ENCODE measurements around the gene IFT20. TPM values are rescaled to one million over a fixed set of nuclear protein-coding genes. Genes with fewer than 3 reads are reported as not detected.

IFT20 gene
- total and polyA plus RNA-seq, 2 donors from 2014 or later: 37.5 to 52.6 TPM

- Histone ChIP-seq H3K9ac (ENCODE audit: low read length in 3 of 3) (peak overlapping the region; percentile 89 to 97 (median 97)), H3K9me3 (ENCODE audit: control insufficient read depth in 2 of 3, insufficient read depth in 1 of 3, low read length in 3 of 3) (no peaks in the 10 kb centered on the region), H3K27ac (ENCODE audit: low read depth in 2 of 2, low read length in 2 of 2) (peak overlapping the region; percentile 94 to 97), H3K4me1 (ENCODE audit: control insufficient read depth in 2 of 3, insufficient read depth in 2 of 3, low read depth in 1 of 3, low read length in 3 of 3) (peaks cover 6 to 19% (median 13%) of the 10 kb centered on the region in 3 donors), H3K4me3 (ENCODE audit: low read length in 3 of 3) (peak overlapping the region; percentile 89 to 96 (median 96)), H3K36me3 (ENCODE audit: control insufficient read depth in 2 of 3, insufficient read depth in 3 of 3, low read length in 3 of 3) (peaks cover 0 to 15% (median 9%) of the 10 kb centered on the region in 3 donors), H3K27me3 (ENCODE audit: control insufficient read depth, insufficient read depth, low read length) (no peaks in the 10 kb centered on the region)
- FAIRE-seq: no peak
- peak; percentile 85 to 94 (median 88) for DNase-seq
- intact Hi-C loops (cut with DNase I): no loop called here
- TF ChIP-seq, protein P1, sequence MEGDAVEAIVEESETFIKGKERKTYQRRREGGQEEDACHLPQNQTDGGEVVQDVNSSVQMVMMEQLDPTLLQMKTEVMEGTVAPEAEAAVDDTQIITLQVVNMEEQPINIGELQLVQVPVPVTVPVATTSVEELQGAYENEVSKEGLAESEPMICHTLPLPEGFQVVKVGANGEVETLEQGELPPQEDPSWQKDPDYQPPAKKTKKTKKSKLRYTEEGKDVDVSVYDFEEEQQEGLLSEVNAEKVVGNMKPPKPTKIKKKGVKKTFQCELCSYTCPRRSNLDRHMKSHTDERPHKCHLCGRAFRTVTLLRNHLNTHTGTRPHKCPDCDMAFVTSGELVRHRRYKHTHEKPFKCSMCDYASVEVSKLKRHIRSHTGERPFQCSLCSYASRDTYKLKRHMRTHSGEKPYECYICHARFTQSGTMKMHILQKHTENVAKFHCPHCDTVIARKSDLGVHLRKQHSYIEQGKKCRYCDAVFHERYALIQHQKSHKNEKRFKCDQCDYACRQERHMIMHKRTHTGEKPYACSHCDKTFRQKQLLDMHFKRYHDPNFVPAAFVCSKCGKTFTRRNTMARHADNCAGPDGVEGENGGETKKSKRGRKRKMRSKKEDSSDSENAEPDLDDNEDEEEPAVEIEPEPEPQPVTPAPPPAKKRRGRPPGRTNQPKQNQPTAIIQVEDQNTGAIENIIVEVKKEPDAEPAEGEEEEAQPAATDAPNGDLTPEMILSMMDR (IDR thresholded peaks at IDR 0.05; ENCODE audit: borderline replicate concordance, extremely low read depth, insufficient read depth): no peak
These were observed 943 bp upstream of the IFT20 start for GRCh38 chr17:28335959-28336871.

DNA sequence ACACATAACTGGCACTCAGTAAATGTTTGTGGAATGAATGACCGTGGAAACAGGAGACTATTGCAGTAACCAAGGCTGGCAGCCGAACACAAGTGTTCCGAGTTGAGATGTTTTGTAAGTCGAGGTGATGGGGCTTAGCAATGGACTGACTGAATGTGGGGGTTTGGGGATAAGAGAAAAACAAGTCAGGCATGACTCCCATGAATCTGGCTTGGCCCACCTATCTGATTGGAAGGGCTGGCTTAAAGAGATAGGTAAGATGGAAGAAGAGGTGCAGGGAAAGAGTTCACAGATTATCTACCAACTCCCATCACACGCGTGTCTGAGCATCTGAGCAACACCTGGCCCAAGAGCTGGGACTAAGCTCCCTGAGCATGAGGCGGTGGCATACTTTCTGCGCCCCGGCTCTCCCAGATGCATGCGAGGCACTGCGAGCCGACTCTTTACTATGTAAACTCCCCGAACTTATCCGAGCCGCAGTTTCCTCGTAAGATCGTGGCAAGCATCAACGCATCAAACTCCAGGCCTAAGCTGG lies 539 bp downstream of the IFT20 start:
- Histone ChIP-seq H3K27ac (ENCODE audit: low read depth in 2 of 2, low read length in 2 of 2) (peak overlapping the region; percentile 75 to 88), H3K27me3 (ENCODE audit: control insufficient read depth, insufficient read depth, low read length) (no peaks in the 10 kb centered on the region), H3K9me3 (ENCODE audit: control insufficient read depth in 2 of 3, insufficient read depth in 1 of 3, low read length in 3 of 3) (no peaks in the 10 kb centered on the region), H3K4me1 (ENCODE audit: control insufficient read depth in 2 of 3, insufficient read depth in 2 of 3, low read depth in 1 of 3, low read length in 3 of 3) (peaks cover 6 to 19% (median 13%) of the 10 kb centered on the region in 3 donors), H3K9ac (ENCODE audit: low read length in 3 of 3) (peak overlapping the region; percentile 84 to 87 (median 86)), H3K4me3 (ENCODE audit: low read length in 3 of 3) (peak overlapping the region; percentile 89 to 96 (median 89)), H3K36me3 (ENCODE audit: control insufficient read depth in 2 of 3, insufficient read depth in 3 of 3, low read length in 3 of 3) (peaks cover 0 to 16% (median 10%) of the 10 kb centered on the region in 3 donors)
- intact Hi-C loops (cut with DNase I): no loop called here
- TF ChIP-seq, protein P1 (IDR thresholded peaks at IDR 0.05; ENCODE audit: borderline replicate concordance, extremely low read depth, insufficient read depth): no peak
- DNase-seq: no peak
- FAIRE-seq: no peak

DNA sequence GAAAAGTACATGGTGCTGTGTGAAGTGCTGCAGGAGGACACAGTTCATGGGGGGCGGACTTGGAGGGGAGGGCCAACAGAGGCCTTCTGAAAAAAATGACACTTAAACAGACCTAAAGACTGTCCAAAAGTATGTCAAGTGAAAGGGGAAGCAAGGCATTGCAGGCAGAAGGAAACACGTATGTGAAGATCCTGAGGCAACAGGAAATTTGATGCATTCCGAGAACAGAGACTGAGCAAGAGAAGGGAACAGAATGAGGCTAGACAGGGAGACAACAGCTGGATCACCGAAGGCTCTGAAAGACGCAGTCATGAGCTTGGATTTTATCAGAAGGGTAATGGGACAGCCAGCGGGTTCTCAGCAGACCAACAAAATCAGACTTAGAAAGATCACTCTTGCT lies 1.1 kb downstream of the IFT20 start:
- intact Hi-C loops (cut with DNase I): no loop called here
- no peak for FAIRE-seq
- peak in 1 of 5 donors; percentile 28 for DNase-seq

More for the DNA sequence above, 1.1 kb downstream of the IFT20 start:
- Histone ChIP-seq H3K9me3 (ENCODE audit: control insufficient read depth in 2 of 3, insufficient read depth in 1 of 3, low read length in 3 of 3) (no peaks in the 10 kb centered on the region), H3K27me3 (ENCODE audit: control insufficient read depth, insufficient read depth, low read length) (no peaks in the 10 kb centered on the region), H3K9ac (ENCODE audit: low read length in 3 of 3) (peak overlapping the region in 2 of 3 donors; percentile 86 to 87), H3K4me3 (ENCODE audit: low read length in 3 of 3) (peak overlapping the region; percentile 89 to 96 (median 89)), H3K36me3 (ENCODE audit: control insufficient read depth in 2 of 3, insufficient read depth in 3 of 3, low read length in 3 of 3) (peaks cover 1 to 15% (median 12%) of the 10 kb centered on the region in 3 donors), H3K27ac (ENCODE audit: low read depth in 2 of 2, low read length in 2 of 2) (no peak overlapping the region), H3K4me1 (ENCODE audit: control insufficient read depth in 2 of 3, insufficient read depth in 2 of 3, low read depth in 1 of 3, low read length in 3 of 3) (peaks cover 6 to 19% (median 13%) of the 10 kb centered on the region in 3 donors)
- TF ChIP-seq, protein P1 (IDR thresholded peaks at IDR 0.05; ENCODE audit: borderline replicate concordance, extremely low read depth, insufficient read depth): no peak

Measured in kidney (tissue), 14 donors.